HG03342 (cell line): ENCODE results near the gene PAX2.

Experiments used
- ATAC-seq: cut with Tn5 transposase; IDR thresholded peaks from one replicate; pipeline ENCODE4 v1.9.1; 2021; ENCODE audit warnings: mild to moderate bottlenecking, moderate library complexity; ENCODE audit not compliant: unreplicated experiment

The PAX2 gene

DNA sequence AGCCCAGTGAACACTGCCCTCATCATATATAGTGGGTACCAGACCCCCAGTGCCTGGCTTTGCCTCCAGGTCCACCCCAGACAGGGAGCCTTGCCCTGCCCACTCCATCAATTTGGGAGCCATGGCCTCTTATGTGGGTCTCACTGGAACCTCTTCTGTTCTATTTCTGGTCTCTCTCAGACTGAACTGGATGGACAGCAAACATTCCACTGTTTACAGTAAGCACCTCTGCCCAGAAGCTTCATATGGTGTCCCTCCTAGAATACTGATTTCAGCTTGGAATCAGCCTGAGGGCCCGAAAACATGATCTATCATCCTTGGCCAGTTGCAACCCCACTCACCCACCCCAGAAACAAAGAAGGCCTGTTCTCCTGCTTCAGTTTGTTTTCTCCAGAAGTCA, 86.4 kb downstream of the PAX2 start:
- no peak for ATAC-seq

DNA sequence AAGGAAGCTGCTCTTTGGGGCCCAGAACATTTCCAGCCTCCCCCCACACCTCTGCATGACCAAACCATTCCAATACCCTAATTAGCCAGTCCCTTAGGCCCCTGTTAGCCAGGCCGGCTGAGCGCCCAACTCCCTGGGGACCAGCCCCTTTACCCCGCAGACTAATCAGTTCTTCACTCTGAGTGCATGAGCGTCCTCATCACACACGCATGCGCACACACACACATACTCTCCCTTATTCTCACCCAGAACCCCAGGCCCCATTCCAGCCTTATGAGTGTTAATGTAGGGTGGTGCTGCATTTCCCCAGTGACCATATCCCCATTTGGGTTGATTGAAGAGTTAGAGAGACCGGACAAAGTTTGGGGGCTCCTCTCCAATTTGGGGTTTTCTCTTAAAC, 90.4 kb downstream of the PAX2 start:
- ATAC-seq: no peak

DNA sequence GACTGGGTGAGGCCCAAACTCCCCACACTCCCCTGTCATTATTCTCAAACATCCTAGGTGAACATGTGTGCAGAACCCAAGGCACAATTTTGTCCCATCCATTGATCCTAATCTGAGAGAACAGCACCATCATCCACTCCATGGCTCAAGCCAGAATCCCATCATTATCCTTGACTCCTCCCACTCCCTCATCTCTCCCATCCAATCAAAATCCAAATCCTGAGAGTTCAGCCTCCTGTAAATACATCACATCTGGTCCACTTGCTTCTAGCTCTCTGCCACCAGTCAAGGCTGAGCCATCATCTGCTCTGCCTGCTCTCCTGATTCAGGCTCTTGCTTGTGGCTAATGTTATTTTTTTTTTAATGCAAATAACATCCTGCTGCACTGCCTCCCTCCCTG, 91.5 kb downstream of the PAX2 start:
- no peak for ATAC-seq

DNA sequence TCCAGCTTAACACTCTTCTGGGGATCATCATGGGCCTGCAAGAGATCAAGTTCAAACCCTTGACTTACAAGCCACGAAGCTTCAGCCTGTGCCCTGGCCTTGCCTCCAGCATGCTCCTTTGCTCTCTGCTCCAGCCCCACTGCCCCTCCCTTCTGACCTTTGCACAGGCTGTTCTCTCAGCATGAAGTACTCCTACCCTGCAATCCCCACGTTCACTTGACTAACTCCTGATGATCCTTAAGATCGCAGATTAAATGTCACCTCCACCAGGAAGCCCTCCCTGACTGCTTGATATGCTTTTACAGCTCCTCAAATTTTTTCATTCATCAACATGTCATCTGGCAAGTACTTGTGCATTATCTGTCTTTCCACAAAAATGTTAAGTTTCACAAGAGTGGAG, 91.9 kb downstream of the PAX2 start:
- ATAC-seq: no peak

DNA sequence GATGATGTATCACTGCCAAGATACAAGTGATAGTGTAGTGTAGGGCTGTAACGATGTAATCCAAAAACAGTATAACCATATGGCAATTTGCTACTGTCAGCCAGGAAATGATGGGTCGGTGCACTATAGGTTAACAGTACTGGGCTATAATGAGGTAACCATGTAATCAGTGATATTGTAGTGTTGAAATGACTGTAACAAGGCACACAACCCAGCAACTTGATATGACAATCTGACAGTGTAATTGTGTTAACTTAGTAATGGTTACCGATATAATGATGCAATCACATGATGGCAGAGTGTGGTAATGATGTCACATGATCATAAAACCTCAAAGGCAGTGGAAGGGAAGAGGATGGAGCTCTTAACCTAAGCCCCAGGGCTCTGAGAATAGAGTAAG, 93.6 kb downstream of the PAX2 start:
- ATAC-seq: no peak

DNA sequence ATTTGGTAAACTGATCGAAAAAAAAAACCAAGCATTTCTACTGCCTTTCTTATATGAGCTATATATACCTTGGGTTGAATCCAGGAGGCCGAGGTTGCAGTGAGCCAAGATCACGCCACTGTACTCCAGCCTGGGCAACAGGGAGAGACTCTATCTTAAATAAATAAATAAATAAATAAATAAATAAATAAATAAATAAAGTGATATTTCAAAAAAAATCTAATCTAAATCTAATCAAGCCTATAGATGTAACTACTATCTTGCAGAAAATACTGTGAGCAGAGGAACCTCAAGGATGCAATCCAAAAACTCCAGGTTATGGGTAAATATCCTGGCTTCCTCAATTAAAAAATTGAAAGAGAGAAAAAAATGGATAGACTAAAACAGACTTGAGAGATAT, 96.1 kb downstream of the PAX2 start:
- ATAC-seq: no peak

DNA sequence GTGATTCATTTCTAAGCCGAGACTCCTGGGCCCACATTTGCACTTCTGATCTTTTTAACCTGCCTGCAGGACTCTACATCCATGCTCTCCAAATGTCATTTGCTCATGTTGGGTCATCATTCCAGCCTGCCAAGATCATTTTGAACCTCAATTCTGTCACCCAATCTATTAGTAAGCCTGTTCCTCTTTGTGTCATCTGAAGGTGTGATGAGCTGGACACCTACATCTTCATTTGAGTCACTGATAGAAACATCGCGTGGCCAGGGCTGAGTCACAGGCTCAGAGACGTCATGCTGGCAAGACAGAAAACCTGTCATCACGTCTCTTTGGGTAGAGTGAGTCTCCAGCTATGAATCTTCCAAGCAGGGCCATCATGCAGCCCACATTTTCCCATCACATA, 102.1 kb downstream of the PAX2 start:
- no peak for ATAC-seq

DNA sequence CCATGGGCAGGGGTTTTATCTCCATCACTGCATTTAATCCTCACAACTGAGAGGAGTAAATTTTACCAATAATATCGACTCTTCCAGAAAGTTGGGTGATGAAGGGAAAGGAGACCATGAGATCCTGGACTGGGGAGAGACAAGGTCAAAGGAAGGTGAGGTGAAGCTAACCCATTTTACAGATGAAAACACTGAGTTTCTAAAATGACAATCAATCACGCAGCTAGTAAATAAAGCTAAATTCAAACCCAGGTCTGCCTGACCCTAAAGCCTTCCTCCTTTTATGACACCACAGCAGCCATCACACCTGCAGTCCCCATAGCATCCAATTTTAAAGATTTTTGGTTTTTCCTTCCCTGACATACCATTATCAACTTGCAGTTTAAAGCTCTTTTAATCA, 103.4 kb downstream of the PAX2 start:
- no peak for ATAC-seq

DNA sequence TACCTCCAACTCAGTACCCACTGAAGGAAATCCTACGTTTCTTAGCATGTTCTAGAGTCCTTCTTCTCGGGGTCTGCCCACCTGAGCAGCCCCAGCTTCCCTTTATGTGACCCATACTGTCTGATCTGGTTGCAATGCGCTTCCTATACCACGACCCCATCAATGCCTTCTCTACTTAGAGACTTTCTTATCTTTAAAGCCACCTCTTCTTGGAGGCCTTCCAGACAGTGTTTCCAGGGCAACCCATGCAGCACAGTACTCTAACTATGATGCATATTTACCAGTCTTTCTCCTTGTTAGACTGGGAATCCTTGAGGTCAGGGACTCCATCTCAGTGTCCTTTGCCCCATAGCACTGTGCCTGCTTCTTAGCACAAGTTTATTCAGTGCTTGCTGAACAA, 112.9 kb downstream of the PAX2 start:
- ATAC-seq: no peak

DNA sequence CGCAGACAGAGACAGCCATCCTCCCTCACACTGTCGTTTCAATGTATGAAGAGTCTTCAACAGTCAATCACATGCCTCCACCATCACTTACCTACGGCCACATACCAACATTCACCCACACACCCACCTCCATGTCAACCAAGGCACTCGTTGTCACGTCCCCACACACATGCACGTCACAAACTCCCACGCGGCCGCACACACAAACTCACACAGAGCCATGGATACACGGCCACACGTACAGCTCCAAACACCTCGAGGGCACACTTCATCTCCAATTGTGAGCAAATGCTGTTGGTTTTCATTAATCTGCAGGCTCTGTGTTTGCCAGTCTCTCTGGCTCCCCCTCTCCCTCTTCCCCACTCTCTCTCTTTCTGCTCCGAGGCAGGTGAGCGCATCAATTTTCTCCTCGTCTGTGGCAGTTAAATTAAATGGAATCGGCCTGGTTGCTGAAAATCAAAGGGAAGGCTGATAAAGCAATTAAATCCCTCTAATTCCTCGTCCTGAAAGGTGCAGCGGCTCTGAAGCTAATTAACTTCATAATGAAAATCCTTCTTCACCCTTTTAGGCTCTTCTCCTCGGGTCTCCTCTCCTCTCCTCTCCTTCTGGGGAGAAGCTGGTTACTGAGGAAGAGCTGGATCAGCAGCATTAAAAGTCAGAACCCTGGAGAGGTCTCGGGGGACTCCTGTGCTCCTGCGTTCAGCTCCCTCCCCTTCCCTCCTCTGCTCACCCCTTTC, 113.5 kb downstream of the PAX2 start:
- no peak for ATAC-seq

DNA sequence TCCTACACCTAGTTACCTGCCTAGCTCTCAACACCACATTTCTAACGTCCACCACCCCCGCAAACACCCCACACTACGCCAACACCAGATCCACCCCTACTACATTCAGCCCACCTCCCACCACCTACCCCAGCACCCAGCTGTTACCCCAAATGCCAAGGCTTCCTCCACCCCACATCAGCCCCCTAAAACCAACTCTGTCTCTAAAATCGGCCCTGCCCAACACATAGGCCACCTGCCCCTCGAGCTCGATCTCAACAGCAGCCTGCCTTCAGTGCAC, 114.0 kb downstream of the PAX2 start:
- ATAC-seq: no peak

DNA sequence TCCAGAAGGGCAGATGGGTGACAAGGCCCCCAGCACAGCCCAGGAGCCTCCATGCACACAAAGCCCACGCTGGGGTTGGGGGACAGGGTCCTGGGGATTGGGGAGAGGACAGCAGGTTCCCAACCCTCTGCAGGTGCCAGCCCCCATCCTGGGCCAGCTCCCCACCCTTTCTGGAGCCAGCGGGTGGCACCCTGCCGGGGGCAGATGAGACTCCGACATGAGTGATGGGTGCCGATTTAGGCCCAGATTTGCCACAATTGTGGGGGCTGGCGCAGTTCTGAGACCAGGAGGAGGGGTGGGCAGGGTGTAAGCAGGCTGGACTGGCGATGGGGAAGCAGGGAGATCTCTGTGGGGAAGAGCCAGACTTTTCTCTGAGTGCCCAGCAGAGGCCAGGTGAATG, 118.1 kb downstream of the PAX2 start:
- no peak for ATAC-seq

DNA sequence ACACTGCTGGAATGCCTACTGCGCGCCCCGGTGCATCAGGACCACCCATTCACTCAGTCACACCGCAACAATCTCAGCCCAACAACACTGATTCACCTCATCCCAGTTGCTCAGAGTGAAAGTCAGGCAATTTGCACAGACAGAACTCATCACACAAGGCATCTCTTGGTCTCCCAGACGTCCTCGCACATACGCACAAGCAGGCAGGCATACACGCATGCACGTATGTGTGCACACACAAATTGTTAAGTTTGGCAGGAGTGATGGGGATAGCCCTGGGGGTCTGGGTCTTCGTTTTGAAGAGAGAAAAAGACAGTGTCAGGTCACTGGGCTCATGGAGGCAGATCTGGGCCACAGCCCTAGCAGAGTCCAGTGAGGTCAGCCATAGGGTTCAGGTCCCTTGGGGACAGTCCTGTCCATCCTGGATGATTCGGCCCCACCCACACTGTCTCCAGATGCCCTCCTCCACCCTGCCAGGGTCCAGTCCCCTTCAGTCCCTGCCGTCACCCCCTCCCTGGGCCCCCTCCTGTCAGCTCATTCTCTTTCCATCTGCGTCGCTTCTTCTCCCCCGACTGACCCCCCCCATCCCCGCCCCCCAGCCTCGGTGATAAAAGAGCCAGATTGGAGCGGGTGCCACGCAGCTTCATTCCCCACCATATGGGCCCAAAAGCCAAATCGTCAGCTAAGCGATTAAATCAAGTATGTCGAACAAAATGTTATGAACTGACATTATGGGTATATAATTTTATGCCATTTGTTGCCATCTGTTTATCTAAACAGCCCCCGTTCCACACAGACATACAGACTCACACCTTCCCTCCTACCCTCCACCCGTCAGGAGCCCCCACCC, 118.9 kb downstream of the PAX2 start:
- ATAC-seq: no peak

DNA sequence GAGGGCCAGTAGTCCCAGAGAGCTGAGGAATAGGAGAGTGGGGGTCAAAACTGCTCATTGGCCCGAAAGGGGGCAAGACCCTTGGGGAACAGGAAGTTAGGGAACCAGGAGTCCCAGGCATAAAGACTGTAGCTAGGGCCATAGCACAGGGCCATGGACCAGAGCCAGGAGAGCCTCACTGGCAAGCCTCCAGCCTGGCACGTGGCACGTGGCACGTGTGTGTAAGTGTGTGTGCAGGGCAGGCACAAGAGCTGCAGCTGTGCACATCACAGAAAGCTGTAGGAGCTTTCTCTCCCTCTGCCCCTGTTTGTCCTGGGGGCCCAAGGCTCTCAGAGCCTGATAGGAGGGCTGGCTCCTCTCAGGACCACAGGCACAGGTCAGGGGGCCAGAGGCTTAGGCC, 119.6 kb downstream of the PAX2 start:
- no peak for ATAC-seq

DNA sequence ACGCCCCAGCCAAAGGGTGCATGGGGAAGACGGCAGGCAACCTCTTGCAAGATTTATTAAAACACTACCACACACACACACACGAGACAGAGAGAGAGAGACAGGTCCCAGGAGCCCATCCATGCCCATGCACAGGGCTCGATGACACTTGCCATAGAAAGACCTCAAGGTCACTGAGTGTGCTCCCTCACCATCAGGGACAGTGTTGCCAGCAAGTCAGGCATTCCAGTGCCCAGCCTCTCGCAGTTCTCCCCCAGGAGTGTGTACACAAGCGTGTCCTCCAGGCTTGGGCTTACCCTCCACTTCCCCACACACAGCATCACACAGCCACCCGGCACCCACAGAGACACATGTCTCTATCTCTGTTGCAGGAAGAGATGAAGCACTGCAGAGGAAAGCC, 120.6 kb downstream of the PAX2 start:
- no peak for ATAC-seq

DNA sequence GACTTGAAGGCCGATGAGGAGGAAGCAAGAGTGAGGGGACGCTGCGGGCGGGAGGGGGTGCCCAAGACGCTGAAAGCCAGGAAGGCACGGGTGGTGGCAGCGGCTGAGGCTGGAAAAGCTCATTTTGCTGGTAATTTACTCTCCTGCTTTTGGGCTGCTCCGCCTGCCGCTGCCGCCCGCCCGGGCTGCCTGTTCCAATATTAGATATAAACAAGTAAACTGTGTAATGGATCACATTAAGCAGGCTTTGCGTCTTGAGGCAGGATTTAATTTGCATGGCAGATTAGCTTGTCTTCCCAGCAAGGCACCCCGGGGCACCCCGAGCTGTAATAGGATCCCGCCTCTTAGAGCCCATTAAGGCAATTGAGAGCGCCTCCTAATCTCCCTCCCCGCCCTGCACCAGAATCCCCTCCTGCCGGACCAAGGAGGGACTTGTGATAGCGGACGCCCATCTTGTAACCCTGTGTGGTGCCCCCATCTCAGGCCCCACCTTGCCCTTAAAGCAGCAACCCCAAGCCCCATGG, 121.3 kb downstream of the PAX2 start:
- no peak for ATAC-seq

DNA sequence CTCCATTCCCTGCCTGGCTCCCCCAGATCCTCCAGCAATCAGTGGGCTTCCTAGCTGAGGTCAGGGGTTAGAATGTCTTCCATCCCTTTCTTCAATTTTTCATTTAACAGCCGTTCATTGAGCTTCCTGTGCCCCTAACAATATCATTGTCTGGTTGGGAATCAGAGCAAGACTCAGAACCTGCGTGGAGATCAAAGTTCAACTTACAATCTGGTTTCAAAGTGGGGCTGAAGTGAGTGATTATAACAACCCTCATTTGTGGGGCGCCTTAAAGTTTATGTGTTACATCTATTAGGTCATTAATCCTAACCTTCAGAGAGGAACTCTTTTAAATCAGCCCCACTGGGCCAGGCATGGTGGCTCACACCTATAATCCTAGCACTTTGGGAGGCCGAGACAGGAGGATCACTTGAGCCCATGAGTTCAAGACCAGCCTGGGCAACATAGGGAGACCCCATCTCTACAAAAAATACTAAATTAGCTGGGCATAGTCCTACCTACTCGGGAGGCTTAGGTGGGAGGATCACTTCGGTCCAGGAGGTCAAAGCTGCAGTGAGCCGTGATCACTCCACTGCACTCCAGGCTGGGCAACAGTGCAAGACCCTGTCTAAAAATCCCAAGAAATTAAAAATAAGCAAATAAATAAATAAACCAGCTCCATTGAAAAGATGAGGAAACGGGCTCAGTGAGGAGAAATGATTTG, 122.0 kb downstream of the PAX2 start:
- ATAC-seq: no peak

DNA sequence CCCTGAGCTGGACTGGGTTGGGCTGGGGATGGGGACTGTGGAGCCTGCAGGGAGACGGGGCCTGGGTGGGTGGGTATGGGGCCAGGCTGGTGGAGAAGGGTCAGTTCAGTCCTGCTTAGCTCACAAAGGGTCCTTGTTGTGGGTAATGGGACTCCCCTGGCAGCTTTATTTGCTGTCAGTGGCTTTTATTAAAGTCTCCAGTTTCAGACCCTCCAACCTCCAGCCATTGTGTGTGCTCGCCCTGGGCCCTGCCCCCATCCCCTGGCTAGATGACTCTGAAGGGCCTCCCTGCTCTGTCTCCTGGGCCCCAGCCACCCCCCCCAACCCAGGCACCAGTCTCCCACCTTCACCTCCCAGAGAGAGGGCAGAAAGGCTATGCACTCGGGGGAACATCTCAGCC, 123.0 kb downstream of the PAX2 start:
- ATAC-seq: no peak

DNA sequence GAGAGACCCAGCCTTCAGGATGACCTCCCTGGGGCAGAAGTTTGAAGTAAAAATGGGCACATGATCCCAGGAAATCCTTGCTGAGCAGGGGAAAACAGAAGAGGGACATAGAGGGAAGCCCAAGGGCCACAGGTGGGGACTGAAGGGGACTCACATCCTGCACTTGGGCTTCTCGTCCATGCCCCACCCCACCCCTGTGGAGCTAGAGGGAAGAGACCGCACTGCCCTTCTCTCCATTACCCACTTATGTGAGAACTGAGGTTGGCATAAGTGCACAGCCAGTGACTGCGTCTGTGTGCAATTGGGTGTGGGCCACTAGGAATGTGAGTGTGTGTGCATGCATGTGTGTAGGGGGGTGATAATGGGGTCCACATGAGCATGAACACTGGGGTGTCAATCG, 124.0 kb downstream of the PAX2 start:
- ATAC-seq: no peak

DNA sequence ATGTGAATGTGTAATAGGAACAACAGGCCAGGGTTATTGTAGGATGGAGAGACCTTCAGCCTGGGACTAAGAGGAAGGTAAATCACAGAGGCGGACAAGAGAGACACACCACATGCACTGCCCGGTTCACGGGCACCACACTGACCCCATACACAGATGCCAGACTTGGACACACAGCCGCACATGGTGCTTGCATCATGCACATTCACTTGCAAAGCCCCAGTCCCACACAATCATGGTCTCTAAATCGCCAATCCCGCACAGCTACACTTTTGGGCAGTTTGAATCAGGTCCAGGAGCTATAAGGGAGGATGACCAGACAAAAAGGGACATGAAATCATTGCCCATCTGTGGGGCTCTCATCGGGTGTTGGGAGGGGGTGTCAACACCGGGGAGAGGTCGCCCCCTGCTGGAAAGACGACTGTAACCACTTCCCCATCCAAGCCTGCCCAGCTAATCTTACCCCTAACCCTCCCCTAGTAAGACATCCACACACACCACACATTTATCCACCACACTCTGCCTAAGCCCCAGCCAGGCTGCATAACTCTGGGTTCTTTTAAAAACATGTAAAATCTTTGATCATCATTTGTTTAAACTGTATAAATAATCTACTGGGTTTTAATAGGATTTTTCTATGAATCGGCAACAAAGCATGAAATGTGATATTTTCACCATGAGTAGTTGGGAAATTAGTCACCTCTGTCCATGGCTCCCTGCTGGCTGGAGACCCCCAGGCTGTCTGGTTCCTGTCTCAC, 126.8 kb downstream of the PAX2 start:
- no peak for ATAC-seq

DNA sequence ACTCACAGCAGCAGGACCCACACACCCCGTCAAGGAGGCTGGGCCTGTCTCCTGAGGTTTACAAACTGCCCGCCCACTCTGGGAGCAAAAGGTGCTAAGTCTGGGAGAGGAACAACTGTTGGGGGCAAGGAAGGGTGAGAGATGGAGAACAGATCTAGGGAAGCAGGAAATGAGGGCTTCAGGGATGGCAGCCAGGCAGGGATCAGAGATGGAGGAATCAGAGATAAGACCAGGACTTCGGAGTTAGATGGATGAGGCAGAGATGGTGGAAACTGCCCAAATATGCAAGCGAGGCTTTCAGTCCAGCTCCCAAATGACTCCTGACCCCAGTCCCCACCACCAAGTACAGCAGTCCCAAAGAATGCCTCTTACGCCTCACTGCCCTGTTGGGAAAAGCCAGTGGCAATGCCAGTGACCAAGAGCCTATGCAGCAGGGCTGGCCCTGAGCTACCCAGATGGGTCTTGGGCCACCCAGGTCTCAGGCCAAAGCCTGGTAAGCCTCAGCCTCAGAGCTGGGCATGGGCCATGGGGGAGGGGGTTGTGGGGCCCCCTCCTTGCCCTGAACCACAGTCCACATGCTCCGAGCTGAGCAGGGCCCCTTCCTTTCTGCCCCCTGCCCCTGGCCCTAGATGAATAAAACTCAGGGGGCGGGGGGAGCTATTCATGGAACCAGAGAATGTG, 127.9 kb downstream of the PAX2 start:
- no peak for ATAC-seq
